CD4-positive, alpha-beta T cell treated with Interleukin-4 for 1 hour (primary cell): ENCODE measurements around the gene ABCG1.

ENCODE experiments used
- DNase-seq, 2 donors: peaks; one replicate each; pipeline ENCODE4 v3.0.0-alpha.2; 2020 to 2022

ABCG1 gene

GRCh38 chr21:42191696-42192595 is 27.0 kb upstream of the ABCG1 start:
- no peak for DNase-seq

GRCh38 chr21:42193131-42193671 is 25.7 kb upstream of the ABCG1 start:
- DNase-seq, result peak; percentile 50 to 57

GRCh38 chr21:42193721-42194120 is 25.2 kb upstream of the ABCG1 start:
- no peak for DNase-seq

GRCh38 chr21:42194863-42195262 is 24.1 kb upstream of the ABCG1 start:
- no peak for DNase-seq

GRCh38 chr21:42195378-42196031 is 23.4 kb upstream of the ABCG1 start:
- peak in 1 of 2 donors; percentile 51 for DNase-seq

- DNase-seq, result peak; percentile 49 to 54
These were observed 19.7 kb upstream of the ABCG1 start for GRCh38 chr21:42198929-42199867.

- no peak for DNase-seq
These were observed 19.0 kb upstream of the ABCG1 start for GRCh38 chr21:42199868-42200463.

GRCh38 chr21:42200906-42201614 is 17.9 kb upstream of the ABCG1 start:
- no peak for DNase-seq

- DNase-seq, result no peak
These were observed 17.3 kb upstream of the ABCG1 start for GRCh38 chr21:42201615-42202161.

GRCh38 chr21:42202321-42202720 is 16.6 kb upstream of the ABCG1 start:
- DNase-seq, result no peak

- DNase-seq, result no peak
These were observed 15.6 kb upstream of the ABCG1 start for GRCh38 chr21:42203321-42203720.

GRCh38 chr21:42203936-42204335 is 15.0 kb upstream of the ABCG1 start:
- DNase-seq, result no peak

- DNase-seq, result no peak
These were observed 11.5 kb upstream of the ABCG1 start for GRCh38 chr21:42207426-42207825.

- no peak for DNase-seq
These were observed 10.9 kb upstream of the ABCG1 start for GRCh38 chr21:42208036-42208435.

GRCh38 chr21:42208801-42209490 is 10.0 kb upstream of the ABCG1 start:
- no peak for DNase-seq

- DNase-seq, result no peak
These were observed 9.0 kb upstream of the ABCG1 start for GRCh38 chr21:42209801-42210479.

GRCh38 chr21:42212266-42212665 is 6.7 kb upstream of the ABCG1 start:
- no peak for DNase-seq

GRCh38 chr21:42213082-42213774 is 5.7 kb upstream of the ABCG1 start:
- no peak for DNase-seq

- no peak for DNase-seq
These were observed 4.7 kb upstream of the ABCG1 start for GRCh38 chr21:42214081-42214750.
